Measurements from ENCODE around the gene TGM3. TPM values are rescaled to one million over a fixed set of nuclear protein-coding genes. Genes with fewer than 3 reads are reported as not detected.

Gene TGM3
- polyA plus RNA-seq, 1 donor from 2014 or later = 0.24 TPM

DNA sequence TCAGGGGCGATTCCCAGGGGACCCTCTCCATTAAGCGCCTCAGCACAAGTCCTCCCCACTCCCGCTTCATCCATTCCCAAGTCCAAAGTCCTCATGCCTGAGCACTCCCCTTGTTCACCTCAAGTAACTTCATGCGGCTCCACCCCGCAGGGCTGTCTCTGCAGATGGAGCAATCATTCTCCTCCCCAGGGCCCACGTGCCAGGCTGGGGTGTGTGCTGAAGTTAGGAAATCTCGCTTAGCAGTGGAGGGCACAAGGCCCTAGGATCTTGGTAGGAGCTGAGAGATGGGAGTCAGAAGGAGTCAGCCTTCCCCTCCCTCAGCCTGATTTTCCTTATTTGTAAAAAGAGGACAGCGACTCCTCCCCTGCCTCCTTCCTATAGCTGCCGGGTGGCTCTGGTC, 3.5 kb downstream of the TGM3 start:
- Histone ChIP-seq H3K9me2 (ENCODE audit: insufficient read depth, low read length) (no peaks in the 10 kb centered on the region), H3K9ac (ENCODE audit: low read length) (no peak overlapping the region), H2AFZ (ENCODE audit: low read depth, low read length) (no peak overlapping the region), H3K36me3 (ENCODE audit: insufficient read depth, low read length) (no peaks in the 10 kb centered on the region), H3F3A (ENCODE audit: insufficient read depth, low read length, poor library complexity, severe bottlenecking) (no peaks in the 10 kb centered on the region), H3K27me3 (ENCODE audit: insufficient read depth, low read depth, low read length) (no peaks in the 10 kb centered on the region), H3K79me2 (replicated peaks; ENCODE audit: insufficient read depth, low read length) (no peaks in the 10 kb centered on the region), H3K4me3 (ENCODE audit: low read length) (no peak overlapping the region), H4K20me1 (ENCODE audit: insufficient read depth) (no peaks in the 10 kb centered on the region), H3K27ac (ENCODE audit: low read length) (no peak overlapping the region), H3K4me2 (ENCODE audit: low read length) (no peak overlapping the region), H3K9me3 (ENCODE audit: low read length) (no peaks in the 10 kb centered on the region)
- TF ChIP-seq SMC3 (conservative IDR thresholded peaks at IDR 0.05; ENCODE audit: poor library complexity) (no peak), EZH2 (IDR thresholded peaks at IDR 0.05; ENCODE audit: borderline replicate concordance, insufficient read depth, low read length, poor library complexity, severe bottlenecking) (no peak), EP300 (conservative IDR thresholded peaks at IDR 0.05; ENCODE audit: poor library complexity, severe bottlenecking) (no peak), POLR2AphosphoS5 (IDR thresholded peaks at IDR 0.05) (no peak), RAD21 (conservative IDR thresholded peaks at IDR 0.05) (no peak), MXI1 (conservative IDR thresholded peaks at IDR 0.05; ENCODE audit: poor library complexity, severe bottlenecking) (no peak), TAF1 (IDR thresholded peaks at IDR 0.05; ENCODE audit: low read depth) (no peak)
- TF ChIP-seq, protein P1, sequence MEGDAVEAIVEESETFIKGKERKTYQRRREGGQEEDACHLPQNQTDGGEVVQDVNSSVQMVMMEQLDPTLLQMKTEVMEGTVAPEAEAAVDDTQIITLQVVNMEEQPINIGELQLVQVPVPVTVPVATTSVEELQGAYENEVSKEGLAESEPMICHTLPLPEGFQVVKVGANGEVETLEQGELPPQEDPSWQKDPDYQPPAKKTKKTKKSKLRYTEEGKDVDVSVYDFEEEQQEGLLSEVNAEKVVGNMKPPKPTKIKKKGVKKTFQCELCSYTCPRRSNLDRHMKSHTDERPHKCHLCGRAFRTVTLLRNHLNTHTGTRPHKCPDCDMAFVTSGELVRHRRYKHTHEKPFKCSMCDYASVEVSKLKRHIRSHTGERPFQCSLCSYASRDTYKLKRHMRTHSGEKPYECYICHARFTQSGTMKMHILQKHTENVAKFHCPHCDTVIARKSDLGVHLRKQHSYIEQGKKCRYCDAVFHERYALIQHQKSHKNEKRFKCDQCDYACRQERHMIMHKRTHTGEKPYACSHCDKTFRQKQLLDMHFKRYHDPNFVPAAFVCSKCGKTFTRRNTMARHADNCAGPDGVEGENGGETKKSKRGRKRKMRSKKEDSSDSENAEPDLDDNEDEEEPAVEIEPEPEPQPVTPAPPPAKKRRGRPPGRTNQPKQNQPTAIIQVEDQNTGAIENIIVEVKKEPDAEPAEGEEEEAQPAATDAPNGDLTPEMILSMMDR (IDR thresholded peaks at IDR 0.05; ENCODE audit: poor library complexity, severe bottlenecking) = no peak
- TF ChIP-seq, protein P2, sequence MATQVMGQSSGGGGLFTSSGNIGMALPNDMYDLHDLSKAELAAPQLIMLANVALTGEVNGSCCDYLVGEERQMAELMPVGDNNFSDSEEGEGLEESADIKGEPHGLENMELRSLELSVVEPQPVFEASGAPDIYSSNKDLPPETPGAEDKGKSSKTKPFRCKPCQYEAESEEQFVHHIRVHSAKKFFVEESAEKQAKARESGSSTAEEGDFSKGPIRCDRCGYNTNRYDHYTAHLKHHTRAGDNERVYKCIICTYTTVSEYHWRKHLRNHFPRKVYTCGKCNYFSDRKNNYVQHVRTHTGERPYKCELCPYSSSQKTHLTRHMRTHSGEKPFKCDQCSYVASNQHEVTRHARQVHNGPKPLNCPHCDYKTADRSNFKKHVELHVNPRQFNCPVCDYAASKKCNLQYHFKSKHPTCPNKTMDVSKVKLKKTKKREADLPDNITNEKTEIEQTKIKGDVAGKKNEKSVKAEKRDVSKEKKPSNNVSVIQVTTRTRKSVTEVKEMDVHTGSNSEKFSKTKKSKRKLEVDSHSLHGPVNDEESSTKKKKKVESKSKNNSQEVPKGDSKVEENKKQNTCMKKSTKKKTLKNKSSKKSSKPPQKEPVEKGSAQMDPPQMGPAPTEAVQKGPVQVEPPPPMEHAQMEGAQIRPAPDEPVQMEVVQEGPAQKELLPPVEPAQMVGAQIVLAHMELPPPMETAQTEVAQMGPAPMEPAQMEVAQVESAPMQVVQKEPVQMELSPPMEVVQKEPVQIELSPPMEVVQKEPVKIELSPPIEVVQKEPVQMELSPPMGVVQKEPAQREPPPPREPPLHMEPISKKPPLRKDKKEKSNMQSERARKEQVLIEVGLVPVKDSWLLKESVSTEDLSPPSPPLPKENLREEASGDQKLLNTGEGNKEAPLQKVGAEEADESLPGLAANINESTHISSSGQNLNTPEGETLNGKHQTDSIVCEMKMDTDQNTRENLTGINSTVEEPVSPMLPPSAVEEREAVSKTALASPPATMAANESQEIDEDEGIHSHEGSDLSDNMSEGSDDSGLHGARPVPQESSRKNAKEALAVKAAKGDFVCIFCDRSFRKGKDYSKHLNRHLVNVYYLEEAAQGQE (IDR thresholded peaks at IDR 0.05; ENCODE audit: borderline replicate concordance) = no peak

DNA sequence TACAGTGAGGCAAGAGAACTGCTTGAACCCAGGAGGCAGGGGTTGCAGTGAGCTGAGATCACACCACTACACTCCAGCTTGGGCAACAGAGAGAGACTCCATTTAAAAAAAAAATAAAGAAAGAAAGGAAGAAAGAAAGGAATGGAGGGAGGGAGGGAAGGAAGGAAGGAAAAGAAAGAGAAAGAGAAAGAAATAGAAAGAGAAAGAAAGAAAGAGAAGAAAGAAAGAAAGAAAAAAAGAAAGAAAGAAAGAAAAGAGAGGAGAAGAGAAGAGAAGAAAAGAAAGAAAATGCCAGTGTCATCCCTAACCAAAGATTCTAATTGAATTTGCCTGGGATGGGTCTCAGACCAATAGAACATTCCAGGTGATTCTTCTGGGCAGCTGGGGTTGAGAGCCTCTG, 4.2 kb downstream of the TGM3 start:
- H4K20me1 ChIP-seq (ENCODE audit: insufficient read depth) = no peaks in the 10 kb centered on the region
- H3K9me2 ChIP-seq (ENCODE audit: insufficient read depth, low read length) = no peaks in the 10 kb centered on the region
- H3K36me3 ChIP-seq (ENCODE audit: insufficient read depth, low read length) = no peaks in the 10 kb centered on the region
- TF ChIP-seq, protein P2 (IDR thresholded peaks at IDR 0.05; ENCODE audit: borderline replicate concordance) = no peak
- TF ChIP-seq, protein P1 (IDR thresholded peaks at IDR 0.05; ENCODE audit: poor library complexity, severe bottlenecking) = no peak
- TF ChIP-seq TAF1 (IDR thresholded peaks at IDR 0.05; ENCODE audit: low read depth) (no peak), EZH2 (IDR thresholded peaks at IDR 0.05; ENCODE audit: borderline replicate concordance, insufficient read depth, low read length, poor library complexity, severe bottlenecking) (no peak), POLR2AphosphoS5 (IDR thresholded peaks at IDR 0.05) (no peak), EP300 (conservative IDR thresholded peaks at IDR 0.05; ENCODE audit: poor library complexity, severe bottlenecking) (no peak), MXI1 (conservative IDR thresholded peaks at IDR 0.05; ENCODE audit: poor library complexity, severe bottlenecking) (no peak), SMC3 (conservative IDR thresholded peaks at IDR 0.05; ENCODE audit: poor library complexity) (no peak), RAD21 (conservative IDR thresholded peaks at IDR 0.05) (no peak)
- no peaks in the 10 kb centered on the region for H3K9me3 ChIP-seq (ENCODE audit: low read length)
- no peak overlapping the region for H2AFZ ChIP-seq (ENCODE audit: low read depth, low read length)
- H3K4me2 ChIP-seq (ENCODE audit: low read length) = no peak overlapping the region
- H3K9ac ChIP-seq (ENCODE audit: low read length) = no peak overlapping the region
- no peak overlapping the region for H3K27ac ChIP-seq (ENCODE audit: low read length)
- H3K27me3 ChIP-seq (ENCODE audit: insufficient read depth, low read depth, low read length) = no peaks in the 10 kb centered on the region
- no peaks in the 10 kb centered on the region for H3F3A ChIP-seq (ENCODE audit: insufficient read depth, low read length, poor library complexity, severe bottlenecking)
- no peaks in the 10 kb centered on the region for H3K79me2 ChIP-seq (replicated peaks; ENCODE audit: insufficient read depth, low read length)
- H3K4me3 ChIP-seq (ENCODE audit: low read length) = no peak overlapping the region

All from neural cell (in vitro differentiated cells).